HCT116 (cell line): ENCODE data around the gene TANC1.

Experiments used
- CTCF ChIP-seq, 3 experiments: fragments of 200-600 bp in 1 of 3; sonication (generic) in 1 of 3; IDR thresholded peaks in 2 of 3; conservative IDR thresholded peaks in 1 of 3; 2 replicates each; pipeline ENCODE4 v1.5.1; 2012 to 2017; ENCODE audit warnings: low read depth in 2 of 3, low read length in 2 of 3, antibody characterized with exemption in 1 of 3, borderline replicate concordance in 1 of 3, control low read depth in 1 of 3, mild to moderate bottlenecking in 1 of 3, mixed read lengths in 1 of 3, mixed run types in 1 of 3, moderate library complexity in 1 of 3; ENCODE audit not compliant: insufficient read depth in 1 of 3
- ELF1 ChIP-seq: IDR thresholded peaks from 2 replicates; pipeline ENCODE4 v1.6.1; 2012; ENCODE audit warnings: low read depth, borderline replicate concordance
- EZH2 ChIP-seq: fragments of 200-600 bp; sonication (generic); IDR thresholded peaks from 2 replicates; pipeline ENCODE4 v1.6.1; 2017; ENCODE audit warnings: antibody characterized with exemption, mixed run types
- EZH2phosphoT487 ChIP-seq: fragments of 200-600 bp; IDR thresholded peaks from 2 replicates; pipeline ENCODE4 v1.6.1; 2018; ENCODE audit warnings: antibody characterized with exemption, borderline replicate concordance
- MAX ChIP-seq: IDR thresholded peaks from 2 replicates; pipeline ENCODE4 v1.6.1; 2012
- POLR2A ChIP-seq: IDR thresholded peaks from 2 replicates; pipeline ENCODE4 v1.7.0; 2011; ENCODE audit warnings: borderline replicate concordance; ENCODE audit not compliant: insufficient read depth, insufficient read length; ENCODE audit errors: extremely low read depth
- POLR2AphosphoS5 ChIP-seq: IDR thresholded peaks from 2 replicates; pipeline ENCODE4 v1.6.1; 2011; ENCODE audit warnings: mild to moderate bottlenecking, low read depth, low read length, moderate library complexity
- RAD21 ChIP-seq: IDR thresholded peaks from 2 replicates; pipeline ENCODE4 v1.6.1; 2012; ENCODE audit warnings: low read depth, mild to moderate bottlenecking
- YY1 ChIP-seq: IDR thresholded peaks from 2 replicates; pipeline ENCODE4 v1.6.1; 2011; ENCODE audit warnings: low read length, low read depth, moderate library complexity, mild to moderate bottlenecking; ENCODE audit not compliant: insufficient replicate concordance; ENCODE audit errors: extremely low read depth
- ZNF274 ChIP-seq: fragments of 200-500 bp; sonication (Bioruptor generic); IDR thresholded peaks from 2 replicates; pipeline ENCODE4 v1.6.1; 2014; ENCODE audit warnings: mild to moderate bottlenecking, low read depth, low read length, inconsistent platforms

GRCh38 chr2:159069229-159069628 is 100.8 kb downstream of the TANC1 start:
- TF ChIP-seq ZNF274 (no peak), CTCF (IDR thresholded peaks at IDR 0.05 in 2 of 3, conservative IDR thresholded peaks at IDR 0.05 in 1 of 3; ENCODE audit: borderline replicate concordance in 1 of 3, insufficient read depth in 1 of 3, low read depth in 2 of 3, low read length in 2 of 3) (no peak), POLR2A (no peak), EZH2phosphoT487 (no peak), YY1 (no peak), ELF1 (no peak), MAX (no peak), RAD21 (no peak), POLR2AphosphoS5 (no peak), EZH2 (no peak)
